AG04450 (cell line): ENCODE measurements around the gene TM9SF1. TPM values are rescaled to one million over a fixed set of nuclear protein-coding genes. Genes with fewer than 3 reads are reported as not detected.

ENCODE experiments used
- CTCF ChIA-PET: fragments of 300-600, 350-600 bp; formaldehyde crosslinking; extraction: SDS; loops from one replicate; lab custom pipeline; 2022; ENCODE audit warnings: antibody characterized with exemption, inconsistent platforms; lab: Charles Lee
- POLR2A ChIA-PET: fragments of 350-600 bp; formaldehyde crosslinking; extraction: SDS; loops from one replicate; lab custom pipeline; 2021; ENCODE audit warnings: antibody characterized with exemption, inconsistent platforms; lab: Yijun Ruan, JAX
- DNase-seq: peaks from one replicate; pipeline ENCODE4 v3.0.0-alpha.2; 2011; ENCODE audit warnings: low read depth, low spot score
- H3K27ac ChIP-seq: one replicate; pipeline ENCODE4 v1.5.1; 2012; ENCODE audit warnings: low read depth, low read length, control low read depth
- H3K27me3 ChIP-seq: one replicate; pipeline ENCODE4 v1.6.0; 2012; ENCODE audit warnings: low read length; ENCODE audit not compliant: control insufficient read depth, insufficient read depth
- H3K4me3 ChIP-seq: 2 replicates; pipeline ENCODE4 v1.5.1; 2011; ENCODE audit warnings: mild to moderate bottlenecking, low read depth, low read length, control low read depth
- H3K9me3 ChIP-seq: 2 replicates; pipeline ENCODE4 v1.5.1; 2012; ENCODE audit warnings: low read length; ENCODE audit not compliant: control insufficient read depth, insufficient read depth
- polyA plus RNA-seq: library from polyadenylated mRNA; depleted of rRNA; stranded (reverse); fragments of >200 nt; gene quantifications from 2 replicates; pipeline ENCODE4 v1.2.3, GENCODE V29; 2011
- TF ChIP-seq, protein P1 (sequence below): IDR thresholded peaks from 2 replicates; pipeline ENCODE4 v1.5.1; 2011; ENCODE audit warnings: low read depth, low read length, control low read depth, inconsistent platforms

TM9SF1 gene
- polyA plus RNA-seq, 1 experiment: 44.9 TPM

DNA sequence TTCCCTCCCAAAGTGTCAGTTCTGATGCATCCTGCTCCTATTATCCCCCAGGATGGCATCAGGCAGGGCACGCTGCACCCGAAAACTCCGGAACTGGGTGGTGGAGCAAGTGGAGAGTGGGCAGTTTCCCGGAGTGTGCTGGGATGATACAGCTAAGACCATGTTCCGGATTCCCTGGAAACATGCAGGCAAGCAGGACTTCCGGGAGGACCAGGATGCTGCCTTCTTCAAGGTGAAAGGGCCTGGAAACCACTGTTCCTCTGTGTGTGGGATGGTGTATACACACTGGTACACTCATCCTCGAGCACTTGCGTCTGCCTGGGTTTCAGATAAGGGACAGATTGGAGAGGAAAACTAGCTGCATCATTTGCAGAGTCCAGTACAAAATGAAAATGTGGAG is 33.1 kb downstream of the TM9SF1 start:
- peak overlapping the region; percentile 94 for H3K4me3 ChIP-seq
- no peak overlapping the region for H3K27ac ChIP-seq
- H3K27me3 ChIP-seq: no peaks in the 10 kb centered on the region
- ChIA-PET CTCF (interaction anchor here (0.9 to 3.5 kb wide), 11 partner anchors 9 to 134 kb away, joined by 3 to 54 read pairs (median 16); partner anchors contain the start of genes DCAF11, NRL, PSME2 and RNF31), POLR2A (interaction anchor here (0.9 to 2.1 kb wide), 3 partner anchors 13 to 21 kb away, joined by 7 to 12 read pairs (median 9); partner anchors contain the start of genes EMC9 and RNF31)
- DNase-seq: no peak
- no peaks in the 10 kb centered on the region for H3K9me3 ChIP-seq
- TF ChIP-seq, protein P1, sequence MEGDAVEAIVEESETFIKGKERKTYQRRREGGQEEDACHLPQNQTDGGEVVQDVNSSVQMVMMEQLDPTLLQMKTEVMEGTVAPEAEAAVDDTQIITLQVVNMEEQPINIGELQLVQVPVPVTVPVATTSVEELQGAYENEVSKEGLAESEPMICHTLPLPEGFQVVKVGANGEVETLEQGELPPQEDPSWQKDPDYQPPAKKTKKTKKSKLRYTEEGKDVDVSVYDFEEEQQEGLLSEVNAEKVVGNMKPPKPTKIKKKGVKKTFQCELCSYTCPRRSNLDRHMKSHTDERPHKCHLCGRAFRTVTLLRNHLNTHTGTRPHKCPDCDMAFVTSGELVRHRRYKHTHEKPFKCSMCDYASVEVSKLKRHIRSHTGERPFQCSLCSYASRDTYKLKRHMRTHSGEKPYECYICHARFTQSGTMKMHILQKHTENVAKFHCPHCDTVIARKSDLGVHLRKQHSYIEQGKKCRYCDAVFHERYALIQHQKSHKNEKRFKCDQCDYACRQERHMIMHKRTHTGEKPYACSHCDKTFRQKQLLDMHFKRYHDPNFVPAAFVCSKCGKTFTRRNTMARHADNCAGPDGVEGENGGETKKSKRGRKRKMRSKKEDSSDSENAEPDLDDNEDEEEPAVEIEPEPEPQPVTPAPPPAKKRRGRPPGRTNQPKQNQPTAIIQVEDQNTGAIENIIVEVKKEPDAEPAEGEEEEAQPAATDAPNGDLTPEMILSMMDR: no peak

DNA sequence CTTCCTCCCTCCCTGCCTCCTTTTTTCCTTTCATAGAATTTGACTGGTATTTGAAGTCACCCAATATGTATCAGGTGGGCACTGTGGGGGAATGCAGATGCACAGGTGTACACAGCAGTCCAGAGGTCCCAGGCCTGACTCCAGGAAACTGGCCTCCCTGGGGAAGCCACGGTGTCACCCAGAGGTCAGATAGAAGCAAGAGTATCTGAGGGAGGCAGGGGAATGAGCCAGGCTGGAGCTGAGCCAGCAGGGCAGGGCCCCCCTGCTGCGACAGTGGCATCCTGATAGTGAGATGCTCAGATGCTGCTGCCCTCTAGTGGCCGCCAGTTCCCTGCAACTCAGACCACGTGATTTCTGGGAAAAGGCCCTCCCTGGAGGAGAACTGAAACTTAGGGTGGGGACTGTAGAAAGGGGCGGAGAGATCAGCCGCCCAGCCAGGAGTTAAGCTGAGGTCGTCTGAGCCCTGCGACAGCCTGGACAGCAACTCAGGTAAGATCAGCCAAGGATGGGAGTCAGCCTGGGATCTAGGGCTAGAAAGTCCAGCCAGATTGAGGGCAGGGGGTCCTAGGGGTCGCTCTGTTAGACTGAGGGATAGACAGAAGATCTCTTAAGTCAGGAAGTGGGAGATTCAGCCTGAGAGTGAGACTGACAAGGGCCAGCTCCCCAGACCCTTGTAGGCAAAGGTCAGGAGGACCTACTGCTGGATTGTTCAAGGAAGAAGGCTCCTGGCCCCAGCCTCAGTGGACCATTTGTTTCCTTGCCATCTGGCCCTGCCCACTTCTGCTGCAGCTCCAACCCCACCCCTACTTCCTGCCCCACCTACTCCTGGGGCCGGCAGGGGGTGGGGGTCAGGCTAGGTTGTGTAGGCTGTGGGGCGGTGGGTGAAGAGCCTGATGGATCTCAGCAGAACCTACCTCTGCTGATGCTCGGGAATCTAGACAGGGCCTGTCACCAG is 34.1 kb downstream of the TM9SF1 start, which contains the start of gene IRF9:
IRF9 (plus strand) TSS at position 416 of the 955 bp plus-strand sequence. CDS start 880 bp downstream, outside the sequence.
- H3K27me3 ChIP-seq: no peaks in the 10 kb centered on the region
- no peaks in the 10 kb centered on the region for H3K9me3 ChIP-seq
- ChIA-PET POLR2A (interaction anchor here (0.6 to 2.1 kb wide), 10 partner anchors 11 to 52 kb away, joined by 3 to 12 read pairs (median 4); partner anchors contain the start of genes CHMP4A, DCAF11, EMC9 and NRL), CTCF (interaction anchor here (0.5 to 3.5 kb wide), 39 partner anchors 10 to 1185 kb away, joined by 3 to 54 read pairs (median 5); partner anchors contain the start of genes CHMP4A, CIDEB, DCAF11 and EMC9)
- peak within 1 kb of the TSS; percentile 61 for H3K27ac ChIP-seq
- peak within 1 kb of the TSS; percentile 94 for H3K4me3 ChIP-seq
- peak; percentile 85 for DNase-seq
- TF ChIP-seq, protein P1: peak; percentile 89

GRCh38 chr14:24160499-24160849 is 34.8 kb downstream of the TM9SF1 start:
- H3K4me3 ChIP-seq: no peak overlapping the region
- TF ChIP-seq, protein P1: no peak
- no peak for DNase-seq
- ChIA-PET CTCF (interaction anchor here (0.6 to 3.5 kb wide), 21 partner anchors 10 to 140 kb away, joined by 3 to 54 read pairs (median 9); partner anchors contain the start of genes CHMP4A, DCAF11, IPO4 and NRL), POLR2A (interaction anchor here (0.8 to 2.1 kb wide), 7 partner anchors 12 to 53 kb away, joined by 3 to 12 read pairs (median 4); partner anchors contain the start of genes CHMP4A, DCAF11, NRL and PSME1)
- H3K27me3 ChIP-seq: no peaks in the 10 kb centered on the region
- peak overlapping the region; percentile 61 for H3K27ac ChIP-seq
- H3K9me3 ChIP-seq: no peaks in the 10 kb centered on the region

- ChIA-PET POLR2A (interaction anchor here (1.3 to 2.1 kb wide), 3 partner anchors 13 to 54 kb away, joined by 5 to 12 read pairs (median 6); partner anchors contain the start of genes CHMP4A, PSME1 and RNF31), CTCF (interaction anchor here (0.6 to 3.5 kb wide), 12 partner anchors 9 to 136 kb away, joined by 3 to 54 read pairs (median 10); partner anchors contain the start of genes CHMP4A, IPO4, PSME1 and PSME2)
- peak overlapping the region; percentile 61 for H3K27ac ChIP-seq
- no peak for DNase-seq
- H3K9me3 ChIP-seq: no peaks in the 10 kb centered on the region
- H3K27me3 ChIP-seq: no peaks in the 10 kb centered on the region
- H3K4me3 ChIP-seq: no peak overlapping the region
- TF ChIP-seq, protein P1: no peak
Measured at GRCh38 chr14:24159777-24160498, 35.3 kb downstream of the TM9SF1 start.
